K562 (cell line): ENCODE data around the gene SENP7. TPM values are rescaled to one million over a fixed set of nuclear protein-coding genes. Genes with fewer than 3 reads are reported as not detected.

Experiments used
- CREBBP ChIP-seq: IDR thresholded peaks from one replicate; pipeline ENCODE4 v1.6.1; 2012; ENCODE audit warnings: low read depth, mild to moderate bottlenecking, control low read depth, inconsistent platforms, low read length
- CREM ChIP-seq: IDR thresholded peaks from 2 replicates; pipeline ENCODE4 v1.6.1; 2014; ENCODE audit warnings: antibody characterized with exemption, low read depth
- EGR1 ChIP-seq: fragments of 450-650 bp; conservative IDR thresholded peaks from 2 replicates; pipeline ENCODE4 v1.6.1; 2017; ENCODE audit warnings: mild to moderate bottlenecking
- GATA2 ChIP-seq: sonication (generic); formaldehyde crosslinking; IDR thresholded peaks from 2 replicates; pipeline ENCODE4 v1.4.0; 2020; ENCODE audit warnings: mild to moderate bottlenecking, missing genetic modification reagents
- HDAC2 ChIP-seq: fragments of 450-650 bp; IDR thresholded peaks from 2 replicates; pipeline ENCODE4 v1.6.1; 2016; ENCODE audit warnings: mild to moderate bottlenecking
- HOXB6 ChIP-seq: fragments of 250-450 bp; sonication (Bioruptor Pico); IDR thresholded peaks from 2 replicates; pipeline ENCODE4 v1.5.1; 2022; ENCODE audit warnings: mild to moderate bottlenecking, borderline replicate concordance
- JUN ChIP-seq, 2 experiments: sonication (generic) in 1 of 2; formaldehyde crosslinking in 1 of 2; IDR thresholded peaks; 2 replicates each; pipeline versions ENCODE4 v1.6.1 to v1.8.0; 2012 to 2022; ENCODE audit warnings: borderline replicate concordance in 2 of 2, mild to moderate bottlenecking in 2 of 2, improper control_type of control experiment in 1 of 2, low read depth in 1 of 2, low read length in 1 of 2, missing genetic modification reagents in 1 of 2
- MTA1 ChIP-seq: fragments of 450-650 bp; IDR thresholded peaks from 2 replicates; pipeline ENCODE4 v1.6.1; 2017; ENCODE audit warnings: borderline replicate concordance
- MTF1 ChIP-seq: fragments of 250-450 bp; sonication (Bioruptor Pico); IDR thresholded peaks from 2 replicates; pipeline ENCODE4 v1.9.0; 2021; ENCODE audit warnings: moderate library complexity, mild to moderate bottlenecking, inconsistent platforms, borderline replicate concordance
- POLR2B ChIP-seq: fragments of 450-650 bp; IDR thresholded peaks from 2 replicates; pipeline ENCODE4 v1.6.1; 2018; ENCODE audit warnings: low read depth; ENCODE audit not compliant: partially characterized antibody
- RAD51 ChIP-seq: fragments of 450-650 bp; IDR thresholded peaks from 2 replicates; pipeline ENCODE4 v1.7.1; 2016; ENCODE audit warnings: low read depth, mild to moderate bottlenecking, borderline replicate concordance
- SAP30 ChIP-seq: fragments of 200-600 bp; sonication (generic); IDR thresholded peaks from 2 replicates; pipeline ENCODE4 v1.6.1; 2012; ENCODE audit warnings: borderline replicate concordance, low read depth, mild to moderate bottlenecking, moderate library complexity, low read length, control low read depth, inconsistent platforms; ENCODE audit not compliant: insufficient read depth, poor library complexity, severe bottlenecking
- SIRT6 ChIP-seq: IDR thresholded peaks from one replicate; pipeline ENCODE4 v1.6.1; 2012; ENCODE audit warnings: low read depth, mild to moderate bottlenecking, control low read depth, inconsistent platforms, low read length, moderate library complexity
- SMAD3 ChIP-seq: fragments of 450-650 bp; formaldehyde crosslinking; conservative IDR thresholded peaks from 2 replicates; pipeline ENCODE4 v1.4.0; 2020; ENCODE audit warnings: mild to moderate bottlenecking
- SMAD4 ChIP-seq: fragments of 250-450 bp; sonication (Bioruptor Pico); conservative IDR thresholded peaks from 2 replicates; pipeline ENCODE4 v1.8.0; 2021; ENCODE audit warnings: inconsistent platforms, mild to moderate bottlenecking, moderate library complexity
- TOE1 ChIP-seq, 2 experiments: fragments of 450-650 bp in 1 of 2; sonication (generic) in 1 of 2; formaldehyde crosslinking in 1 of 2; IDR thresholded peaks; 2 replicates each; pipeline versions ENCODE4 v1.7.1 to v1.8.0; 2016 to 2022; ENCODE audit warnings: borderline replicate concordance in 2 of 2, mild to moderate bottlenecking in 2 of 2, antibody characterized with exemption in 1 of 2, inconsistent platforms in 1 of 2, low read depth in 1 of 2, missing genetic modification reagents in 1 of 2, moderate library complexity in 1 of 2
- U2AF1 ChIP-seq: fragments of 200-400 bp; formaldehyde crosslinking; optimal IDR thresholded peaks from 2 replicates; pipeline ENCODE3; 2017; ENCODE audit warnings: mild to moderate bottlenecking, low read depth, low read length, moderate library complexity
- XRCC4 ChIP-seq: IDR thresholded peaks from one replicate; pipeline ENCODE4 v1.6.1; 2011; ENCODE audit not compliant: insufficient read depth, insufficient read length; ENCODE audit errors: extremely low read depth
- ZKSCAN1 ChIP-seq: fragments of 150-350 bp; IDR thresholded peaks from 2 replicates; pipeline ENCODE4 v1.6.1; 2016; ENCODE audit warnings: low read depth, low read length
- ZNF75A ChIP-seq: fragments of 450-650 bp; formaldehyde crosslinking; IDR thresholded peaks from 2 replicates; pipeline ENCODE4 v1.4.0; 2020; ENCODE audit warnings: mild to moderate bottlenecking
- polyA plus RNA-seq, 8 experiments: library from polyadenylated mRNA; depleted of rRNA in 4 of 8; stranded (reverse) in 5 of 8; unstranded in 3 of 8; fragments of >200 nt; fragmentation: Nextera tagmentation in 2 of 8; fragmentation: Illumina TruSeq in 1 of 8; extraction: Ambion mirVana in 2 of 8; extraction: Trizol in 1 of 8; gene quantifications; 2 replicates each; pipeline versions ENCODE4 v1.2.1 to v1.2.3, GENCODE V29; 2011 to 2014; ENCODE audit warnings: inconsistent platforms in 1 of 8, missing spikeins in 1 of 8
- total RNA-seq, 7 experiments: library from RNA; depleted of rRNA in 6 of 7; stranded (reverse); fragments of >200 nt in 6 of 7; fragmentation: Illumina TruSeq in 2 of 7; extraction: Trizol in 2 of 7; gene quantifications; 2 replicates each; pipeline versions ENCODE4 v1.2.1 to v1.2.3, GENCODE V29; 2011 to 2021; ENCODE audit warnings: low replicate concordance in 1 of 7
- TF ChIP-seq, protein P1 (sequence below), 2 experiments: fragments of 450-650 bp; IDR thresholded peaks; 2 replicates each; pipeline ENCODE4 v1.6.1; 2016
- TF ChIP-seq, protein P2 (sequence below), 2 experiments: fragments of 250-450 bp in 1 of 2; fragments of 450-650 bp in 1 of 2; sonication (Bioruptor Pico) in 1 of 2; IDR thresholded peaks; 2 replicates each; pipeline versions ENCODE4 v1.6.1 to v1.8.0; 2016 to 2021; ENCODE audit warnings: mild to moderate bottlenecking in 2 of 2, moderate library complexity in 2 of 2, missing compliant biosample characterization in 1 of 2, missing genetic modification characterization in 1 of 2
- TF ChIP-seq, protein P3 (sequence below): fragments of 250-450 bp; sonication (Bioruptor Pico); IDR thresholded peaks from 2 replicates; pipeline ENCODE4 v1.5.0; 2020; ENCODE audit warnings: mild to moderate bottlenecking, borderline replicate concordance

SENP7 gene
- total and polyA plus RNA-seq, 9 of the 15 experiments (the other 6 are each of a cell fraction or from before 2014, with no cell fraction given) = 4.1 to 21.9 (median 10.7) TPM

DNA sequence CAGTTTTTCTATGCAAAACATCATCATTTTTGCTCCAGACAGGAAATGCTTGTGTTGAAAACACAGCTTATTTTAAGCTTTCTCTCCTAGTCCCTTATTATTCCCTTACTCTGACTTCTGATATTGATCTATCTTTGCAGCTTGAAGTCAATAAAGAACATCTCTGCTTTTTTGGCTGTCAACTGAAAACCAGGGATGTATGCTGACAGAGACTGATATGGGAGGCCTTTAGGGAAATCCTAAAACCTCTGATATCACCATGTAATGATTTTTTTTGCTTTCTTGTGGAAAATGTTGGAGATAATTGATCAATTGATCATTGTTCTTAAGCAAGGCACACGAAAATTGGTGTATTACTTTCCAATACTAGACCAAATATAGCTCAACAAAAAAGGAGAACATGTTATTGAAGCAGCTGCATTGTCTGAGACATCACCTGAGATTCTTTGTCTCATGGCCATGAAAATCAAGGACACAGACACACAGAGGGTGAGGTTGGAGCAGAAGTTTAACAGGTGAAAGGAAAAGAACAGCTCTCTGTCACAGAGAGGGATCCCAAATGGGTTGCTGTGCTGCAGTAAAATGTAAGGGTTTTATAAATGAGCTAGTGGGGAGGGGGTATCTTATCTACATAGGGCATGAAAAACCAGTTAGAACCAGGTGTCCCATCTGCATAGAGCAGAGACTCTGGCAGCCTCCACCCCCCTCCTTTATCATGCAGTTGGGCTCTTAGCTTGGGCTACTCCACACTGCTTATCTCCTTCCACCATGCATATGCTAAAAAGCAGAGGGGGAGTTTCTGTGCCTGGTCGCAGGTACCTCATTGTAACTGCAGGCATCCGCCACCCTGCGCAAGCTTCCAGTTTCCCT lies 17.0 kb upstream of the SENP7 start (continued):
- TF ChIP-seq SAP30 (no peak), CREM (peak; percentile 78), XRCC4 (no peak), JUN (IDR thresholded peaks at IDR 0.05; ENCODE audit: borderline replicate concordance, low read depth, low read length) (no peak), JUN (CRISPR knock-in tag; IDR thresholded peaks at IDR 0.05; ENCODE audit: borderline replicate concordance) (no peak), POLR2B (no peak), MTF1 (no peak), GATA2 (CRISPR knock-in tag) (peak; percentile 93), SMAD4 (peak; percentile 86), TOE1 (IDR thresholded peaks at IDR 0.05; ENCODE audit: borderline replicate concordance) (no peak), TOE1 (CRISPR knock-in tag; IDR thresholded peaks at IDR 0.05; ENCODE audit: borderline replicate concordance, low read depth) (no peak), MTA1 (0 out of 2 replicates have a peak, but pooled peaks have one; percentile 51), ZKSCAN1 (0 out of 2 replicates have a peak, but pooled peaks have one; percentile 48), SIRT6 (no peak), CREBBP (no peak), EGR1 (peak; percentile 67), ZNF75A (no peak), SMAD3 (CRISPR knock-in tag) (peak; percentile 62), U2AF1 (no peak), RAD51 (no peak), HDAC2 (peak; percentile 54; the same call in 1 of the 2 replicates), HOXB6 (no peak)
- TF ChIP-seq, protein P1, sequence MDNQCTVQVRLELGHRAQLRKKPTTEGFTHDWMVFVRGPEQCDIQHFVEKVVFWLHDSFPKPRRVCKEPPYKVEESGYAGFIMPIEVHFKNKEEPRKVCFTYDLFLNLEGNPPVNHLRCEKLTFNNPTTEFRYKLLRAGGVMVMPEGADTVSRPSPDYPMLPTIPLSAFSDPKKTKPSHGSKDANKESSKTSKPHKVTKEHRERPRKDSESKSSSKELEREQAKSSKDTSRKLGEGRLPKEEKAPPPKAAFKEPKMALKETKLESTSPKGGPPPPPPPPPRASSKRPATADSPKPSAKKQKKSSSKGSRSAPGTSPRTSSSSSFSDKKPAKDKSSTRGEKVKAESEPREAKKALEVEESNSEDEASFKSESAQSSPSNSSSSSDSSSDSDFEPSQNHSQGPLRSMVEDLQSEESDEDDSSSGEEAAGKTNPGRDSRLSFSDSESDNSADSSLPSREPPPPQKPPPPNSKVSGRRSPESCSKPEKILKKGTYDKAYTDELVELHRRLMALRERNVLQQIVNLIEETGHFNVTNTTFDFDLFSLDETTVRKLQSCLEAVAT (IDR thresholded peaks at IDR 0.05) = no peak
- TF ChIP-seq, protein P2, sequence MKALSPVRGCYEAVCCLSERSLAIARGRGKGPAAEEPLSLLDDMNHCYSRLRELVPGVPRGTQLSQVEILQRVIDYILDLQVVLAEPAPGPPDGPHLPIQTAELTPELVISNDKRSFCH (CRISPR knock-in tag; IDR thresholded peaks at IDR 0.05) = no peak
- TF ChIP-seq, protein P2 (tag; IDR thresholded peaks at IDR 0.05) = peak; percentile 89
- TF ChIP-seq, protein P3, sequence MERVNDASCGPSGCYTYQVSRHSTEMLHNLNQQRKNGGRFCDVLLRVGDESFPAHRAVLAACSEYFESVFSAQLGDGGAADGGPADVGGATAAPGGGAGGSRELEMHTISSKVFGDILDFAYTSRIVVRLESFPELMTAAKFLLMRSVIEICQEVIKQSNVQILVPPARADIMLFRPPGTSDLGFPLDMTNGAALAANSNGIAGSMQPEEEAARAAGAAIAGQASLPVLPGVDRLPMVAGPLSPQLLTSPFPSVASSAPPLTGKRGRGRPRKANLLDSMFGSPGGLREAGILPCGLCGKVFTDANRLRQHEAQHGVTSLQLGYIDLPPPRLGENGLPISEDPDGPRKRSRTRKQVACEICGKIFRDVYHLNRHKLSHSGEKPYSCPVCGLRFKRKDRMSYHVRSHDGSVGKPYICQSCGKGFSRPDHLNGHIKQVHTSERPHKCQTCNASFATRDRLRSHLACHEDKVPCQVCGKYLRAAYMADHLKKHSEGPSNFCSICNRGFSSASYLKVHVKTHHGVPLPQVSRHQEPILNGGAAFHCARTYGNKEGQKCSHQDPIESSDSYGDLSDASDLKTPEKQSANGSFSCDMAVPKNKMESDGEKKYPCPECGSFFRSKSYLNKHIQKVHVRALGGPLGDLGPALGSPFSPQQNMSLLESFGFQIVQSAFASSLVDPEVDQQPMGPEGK = no peak
